Activated CD8-positive, alpha-beta T cell treated with anti-CD3 and anti-CD28 coated beads, Interleukin-2, amount 10 ng/mL, durations not matched to agents 7 days and 5 days (primary cell): ENCODE results near the gene PPBP. TPM values are rescaled to one million over a fixed set of nuclear protein-coding genes. Genes with fewer than 3 reads are reported as not detected.

Source experiments
- ATAC-seq: fragments of 150-1000 bp; cut with Tn5 transposase; one replicate; pipeline ENCODE4 v1.10.0; 2021; ENCODE audit warnings: moderate library complexity
- CTCF ChIA-PET: fragments of 350-600 bp; sonication (Branson Sonifier 250); formaldehyde crosslinking; loops from one replicate; lab custom pipeline; 2021; ENCODE audit warnings: antibody characterized with exemption; lab: Charles Lee
- POLR2A ChIA-PET: fragments of 350-600 bp; sonication (Branson Sonifier 250); formaldehyde crosslinking; loops from one replicate; lab custom pipeline; 2021; ENCODE audit warnings: antibody characterized with exemption; lab: Charles Lee
- DNase-seq: peaks from one replicate; pipeline ENCODE4 v3.0.0-alpha.2; 2020
- H3K27ac Mint-ChIP-seq: one replicate; pipeline ENCODE4 v1.8.0; 2021; ENCODE audit warnings: mild to moderate bottlenecking, mixed read lengths
- H3K27me3 Mint-ChIP-seq: one replicate; pipeline ENCODE4 v1.8.0; 2021; ENCODE audit warnings: low read depth, mixed read lengths
- H3K36me3 Mint-ChIP-seq: one replicate; pipeline ENCODE4 v1.8.0; 2021; ENCODE audit warnings: low read depth, mixed read lengths
- H3K4me1 Mint-ChIP-seq: one replicate; pipeline ENCODE4 v1.8.0; 2021; ENCODE audit warnings: low read depth, mixed read lengths
- H3K4me3 Mint-ChIP-seq: one replicate; pipeline ENCODE4 v1.8.0; 2021; ENCODE audit warnings: mild to moderate bottlenecking, mixed read lengths
- H3K9me3 Mint-ChIP-seq: one replicate; pipeline ENCODE4 v1.8.0; 2022; ENCODE audit warnings: mixed read lengths; ENCODE audit not compliant: insufficient read depth
- total RNA-seq, 2 experiments: library from RNA; stranded (reverse); gene quantifications; one replicate each; pipeline ENCODE4 v1.2.3, GENCODE V29; 2021

Gene PPBP
- total RNA-seq, 2 experiments from 2014 or later, result not detected

- H3K9me3 Mint-ChIP-seq, result no peaks in the 10 kb centered on the region
- no peak for ATAC-seq
- no peaks in the 10 kb centered on the region for H3K36me3 Mint-ChIP-seq
- no peak overlapping the region for H3K4me3 Mint-ChIP-seq
- no peak overlapping the region for H3K27ac Mint-ChIP-seq
- H3K27me3 Mint-ChIP-seq, result peaks cover 21% of the 10 kb centered on the region
- POLR2A ChIA-PET, result no interaction called here
- DNase-seq, result no peak
- CTCF ChIA-PET, result no interaction called here
- H3K4me1 Mint-ChIP-seq, result no peaks in the 10 kb centered on the region
Observed at GRCh38 chr4:73945140-73945539, 42.9 kb downstream of the PPBP start.

DNA sequence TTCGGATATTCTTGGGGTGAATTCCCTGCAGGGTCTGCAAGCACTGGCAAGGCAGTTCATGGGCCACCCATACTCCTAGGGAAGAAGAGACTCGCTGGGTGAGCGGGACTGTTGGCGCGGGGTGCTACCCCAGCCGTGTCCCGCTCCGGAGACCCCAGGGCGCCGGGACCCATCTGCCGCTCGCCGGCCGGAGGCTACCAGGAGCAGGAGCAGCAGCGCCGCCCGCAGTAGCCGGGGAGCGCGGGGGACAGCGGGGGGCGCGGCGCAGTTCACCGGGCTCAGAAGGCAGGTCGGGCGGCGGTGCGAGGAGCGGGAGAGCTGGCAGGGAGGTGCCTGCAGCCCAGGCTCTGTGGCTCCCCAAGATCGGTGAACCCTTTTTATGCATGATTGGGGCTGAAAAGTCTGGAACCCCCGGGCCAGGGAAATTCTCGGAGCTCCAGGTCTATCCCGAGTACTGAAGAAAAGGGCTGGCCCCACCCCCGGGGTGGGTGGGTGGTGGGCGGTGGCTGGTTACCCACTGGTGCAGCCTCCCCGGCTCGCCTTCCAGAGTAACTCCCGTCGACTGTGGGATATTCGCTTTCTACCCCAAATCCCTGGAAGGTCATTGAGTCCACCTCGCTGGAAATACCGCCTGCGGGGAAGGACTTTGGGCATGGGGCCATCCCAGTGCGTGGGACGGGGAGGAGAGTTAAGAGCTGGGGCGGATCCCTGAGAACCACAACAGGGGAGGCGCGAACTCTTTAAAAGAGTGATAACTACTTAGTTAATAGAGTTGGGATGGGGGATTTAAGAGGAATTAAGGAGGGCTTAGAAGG is 43.7 kb downstream of the PPBP start:
- Mint-ChIP-seq H3K36me3 (no peaks in the 10 kb centered on the region), H3K9me3 (no peaks in the 10 kb centered on the region), H3K27ac (no peak overlapping the region), H3K4me1 (no peaks in the 10 kb centered on the region), H3K27me3 (peaks cover 21% of the 10 kb centered on the region), H3K4me3 (no peak overlapping the region)
- ChIA-PET POLR2A (no interaction called here), CTCF (no interaction called here)
- ATAC-seq (no peak), DNase-seq (no peak)

DNA sequence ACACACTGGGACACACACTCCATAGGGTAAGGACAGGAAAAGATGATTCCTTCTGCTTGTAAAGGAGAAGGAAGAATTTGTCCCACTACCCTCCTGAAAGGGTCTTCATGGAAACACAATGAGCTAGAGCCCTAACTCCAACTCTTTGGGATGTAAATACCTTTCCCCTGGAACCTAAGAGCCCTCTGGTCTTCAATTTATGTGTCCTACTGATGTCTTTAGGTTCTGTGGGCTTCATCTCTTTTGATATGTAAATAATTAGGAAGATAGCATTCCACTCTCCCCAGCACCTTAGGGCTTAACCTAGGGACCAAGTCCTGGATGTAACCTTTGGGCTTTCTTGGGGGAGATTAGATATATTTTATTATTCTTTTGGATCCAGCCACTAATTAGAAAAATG is 44.4 kb downstream of the PPBP start:
- ChIA-PET CTCF (no interaction called here), POLR2A (no interaction called here)
- H3K36me3 Mint-ChIP-seq, result no peaks in the 10 kb centered on the region
- no peaks in the 10 kb centered on the region for H3K9me3 Mint-ChIP-seq
- no peak for ATAC-seq
- H3K27ac Mint-ChIP-seq, result no peak overlapping the region
- H3K4me1 Mint-ChIP-seq, result no peaks in the 10 kb centered on the region
- no peak for DNase-seq
- H3K4me3 Mint-ChIP-seq, result no peak overlapping the region
- peaks cover 21% of the 10 kb centered on the region for H3K27me3 Mint-ChIP-seq

GRCh38 chr4:73936969-73937368 is 51.0 kb downstream of the PPBP start:
- no peaks in the 10 kb centered on the region for H3K9me3 Mint-ChIP-seq
- no peaks in the 10 kb centered on the region for H3K27me3 Mint-ChIP-seq
- no peaks in the 10 kb centered on the region for H3K4me1 Mint-ChIP-seq
- no peak overlapping the region for H3K27ac Mint-ChIP-seq
- H3K36me3 Mint-ChIP-seq, result no peaks in the 10 kb centered on the region
- ChIA-PET CTCF (no interaction called here), POLR2A (no interaction called here)
- H3K4me3 Mint-ChIP-seq, result no peak overlapping the region
- DNase-seq (no peak), ATAC-seq (no peak)

Other genes with a start within 250 kb of the PPBP start
- not detected for gene CXCL8, start 247.6 kb downstream of the PPBP start, total RNA-seq
- gene CXCL6, start 151.5 kb downstream of the PPBP start, total RNA-seq, result not detected
- not detected for gene PF4V1, start 134.9 kb downstream of the PPBP start, total RNA-seq
- not detected for gene CXCL1, start 118.8 kb downstream of the PPBP start, total RNA-seq
- gene PF4, start 6.2 kb downstream of the PPBP start, total RNA-seq, result not detected
- not detected for gene CXCL5, start 10.5 kb upstream of the PPBP start, total RNA-seq
- gene CXCL3, start 50.5 kb upstream of the PPBP start, total RNA-seq, result not detected
- not detected for gene CXCL2, start 111.0 kb upstream of the PPBP start, total RNA-seq
- 1 to 10 TPM; 5.3 to 5.5 TPM for gene MTHFD2L, start 169.9 kb upstream of the PPBP start, total RNA-seq